T-helper 17 cell (primary cell): Measurements from ENCODE around the gene FCN2. TPM values are rescaled to one million over a fixed set of nuclear protein-coding genes. Genes with fewer than 3 reads are reported as not detected.

ENCODE experiments used
- ATAC-seq: fragments of 150-1000 bp; cut with Tn5 transposase; 2 replicates; pipeline ENCODE4 v1.10.0; 2021; ENCODE audit warnings: mild to moderate bottlenecking, moderate library complexity
- DNase-seq, 3 donors: peaks; one replicate each; pipeline versions ENCODE4 v3.0.0 to v3.0.0-alpha.2; 2020 to 2021
- H3K9me3 ChIP-seq: one replicate; pipeline ENCODE4 v1.7.0; 2013; ENCODE audit warnings: low read length, mild to moderate bottlenecking; ENCODE audit not compliant: control insufficient read depth, poor library complexity, severe bottlenecking
- H3K27ac Mint-ChIP-seq: one replicate; pipeline ENCODE4 v1.8.0; 2022; ENCODE audit warnings: mild to moderate bottlenecking, moderate library complexity, mixed read lengths
- H3K27me3 Mint-ChIP-seq: one replicate; pipeline ENCODE4 v1.8.0; 2022; ENCODE audit warnings: mixed read lengths
- H3K36me3 Mint-ChIP-seq: one replicate; pipeline ENCODE4 v1.8.0; 2022; ENCODE audit warnings: low read depth, mixed read lengths
- H3K4me1 Mint-ChIP-seq: one replicate; pipeline ENCODE4 v1.8.0; 2022; ENCODE audit warnings: mild to moderate bottlenecking, mixed read lengths
- H3K4me3 Mint-ChIP-seq: one replicate; pipeline ENCODE4 v1.8.0; 2022; ENCODE audit warnings: mild to moderate bottlenecking, moderate library complexity, mixed read lengths
- total RNA-seq, 4 donors: library from RNA in 2 of 4; stranded (reverse) in 2 of 4; gene quantifications; one replicate each; pipeline ENCODE4 v1.2.3 and lab custom pipeline; 2022 to 2026

The FCN2 gene
- total RNA-seq, 2 donors from 2014 or later, result not detected

GRCh38 chr9:134917431-134918373 lies 37.1 kb downstream of the FCN2 start, which contains the start of gene FCN1:
Gene FCN1 (minus strand): TSS chr9:134917912. CDS start chr9:134917871, 41 bp downstream.
- no peak within 1 kb of the TSS for H3K27ac Mint-ChIP-seq
- no peaks in the 10 kb centered on the region for H3K4me1 Mint-ChIP-seq
- no peak for DNase-seq
- H3K36me3 Mint-ChIP-seq, result no peaks in the 10 kb centered on the region
- H3K9me3 ChIP-seq, result peaks cover 4% of the 10 kb centered on the region
- peaks cover 23% of the 10 kb centered on the region for H3K27me3 Mint-ChIP-seq
- ATAC-seq, result no peak
- no peak within 1 kb of the TSS for H3K4me3 Mint-ChIP-seq

DNA sequence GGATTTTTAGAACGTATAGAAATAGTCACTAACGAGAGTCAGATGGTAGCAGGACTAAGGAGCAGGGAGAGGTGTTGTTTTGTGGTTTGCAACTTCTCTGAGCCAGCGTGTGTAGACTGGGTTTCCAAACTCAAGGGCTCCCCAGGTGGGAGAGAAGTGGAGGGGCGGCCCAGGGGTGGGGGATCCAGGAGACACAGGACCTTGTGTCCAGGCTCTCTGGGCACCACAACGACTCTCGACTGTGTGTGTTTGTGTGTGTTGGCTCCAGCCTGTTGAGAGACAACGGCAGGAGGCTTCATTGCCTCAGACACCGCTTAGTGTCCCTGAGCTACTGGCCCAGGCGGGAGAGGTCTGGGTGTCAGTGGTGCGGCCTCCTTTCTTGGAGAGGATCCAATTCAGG lies 38.0 kb downstream of the FCN2 start:
- no peak overlapping the region for H3K4me3 Mint-ChIP-seq
- H3K27ac Mint-ChIP-seq, result no peak overlapping the region
- peaks cover 22% of the 10 kb centered on the region for H3K27me3 Mint-ChIP-seq
- H3K36me3 Mint-ChIP-seq, result no peaks in the 10 kb centered on the region
- ATAC-seq, result no peak
- no peak for DNase-seq
- no peaks in the 10 kb centered on the region for H3K4me1 Mint-ChIP-seq
- H3K9me3 ChIP-seq, result peaks cover 4% of the 10 kb centered on the region

GRCh38 chr9:134919303-134919702 lies 38.7 kb downstream of the FCN2 start:
- Mint-ChIP-seq H3K4me1 (no peaks in the 10 kb centered on the region), H3K36me3 (no peaks in the 10 kb centered on the region), H3K27me3 (peaks cover 22% of the 10 kb centered on the region), H3K4me3 (no peak overlapping the region), H3K27ac (no peak overlapping the region)
- DNase-seq (no peak), ATAC-seq (no peak)
- H3K9me3 ChIP-seq, result peaks cover 4% of the 10 kb centered on the region

GRCh38 chr9:134922066-134922931 lies 41.7 kb downstream of the FCN2 start:
- no peak for ATAC-seq
- no peak for DNase-seq

DNA sequence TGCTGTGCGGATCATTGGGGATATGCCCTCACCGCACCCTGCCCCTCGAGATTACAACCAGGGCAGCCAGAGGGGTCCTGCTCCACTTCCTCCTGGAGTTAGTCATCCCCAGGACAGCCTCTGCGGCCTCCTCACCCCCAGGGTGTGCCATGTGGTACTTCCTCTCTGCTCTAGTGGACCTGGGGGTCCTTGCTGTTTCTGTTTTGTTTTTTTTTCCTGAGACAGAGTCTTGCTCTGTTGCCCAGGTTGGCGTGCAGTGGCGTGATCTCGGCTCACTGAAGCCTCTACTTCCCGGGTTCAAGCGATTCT lies 42.3 kb downstream of the FCN2 start:
- DNase-seq, result no peak
- Mint-ChIP-seq H3K36me3 (no peaks in the 10 kb centered on the region), H3K27ac (no peak overlapping the region), H3K4me3 (no peak overlapping the region), H3K27me3 (peaks cover 4% of the 10 kb centered on the region), H3K4me1 (no peaks in the 10 kb centered on the region)
- H3K9me3 ChIP-seq, result peaks cover 4% of the 10 kb centered on the region
- ATAC-seq, result no peak

More at GRCh38 chr9:134922066-134922931, 41.7 kb downstream of the FCN2 start:
- no peaks in the 10 kb centered on the region for H3K36me3 Mint-ChIP-seq
- no peaks in the 10 kb centered on the region for H3K4me1 Mint-ChIP-seq
- no peak overlapping the region for H3K27ac Mint-ChIP-seq
- H3K9me3 ChIP-seq, result peaks cover 4% of the 10 kb centered on the region
- H3K4me3 Mint-ChIP-seq, result no peak overlapping the region
- H3K27me3 Mint-ChIP-seq, result peaks cover 4% of the 10 kb centered on the region

DNA sequence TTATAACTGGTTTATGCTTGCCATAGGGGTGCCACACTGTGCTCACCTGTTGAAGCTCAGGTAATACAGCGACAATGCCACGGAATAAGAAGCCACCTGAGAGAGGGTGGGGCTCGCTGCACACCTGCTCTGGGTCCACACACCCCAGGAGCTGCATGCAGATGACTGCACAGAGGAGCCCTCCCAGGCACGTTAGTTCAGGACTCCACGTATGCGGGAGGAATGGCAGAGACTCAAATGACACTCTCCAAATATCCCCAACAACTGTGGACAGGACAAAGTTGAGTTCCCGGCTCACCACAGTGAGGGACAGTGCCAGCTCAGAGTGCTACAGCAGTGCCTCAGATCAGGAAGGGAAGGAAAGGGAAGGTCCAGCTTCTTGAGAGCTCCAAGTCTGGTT lies 42.9 kb downstream of the FCN2 start:
- Mint-ChIP-seq H3K4me3 (no peak overlapping the region), H3K36me3 (no peaks in the 10 kb centered on the region), H3K27me3 (peaks cover 4% of the 10 kb centered on the region), H3K27ac (no peak overlapping the region), H3K4me1 (no peaks in the 10 kb centered on the region)
- H3K9me3 ChIP-seq, result peaks cover 4% of the 10 kb centered on the region
- no peak for ATAC-seq
- DNase-seq, result no peak

DNA sequence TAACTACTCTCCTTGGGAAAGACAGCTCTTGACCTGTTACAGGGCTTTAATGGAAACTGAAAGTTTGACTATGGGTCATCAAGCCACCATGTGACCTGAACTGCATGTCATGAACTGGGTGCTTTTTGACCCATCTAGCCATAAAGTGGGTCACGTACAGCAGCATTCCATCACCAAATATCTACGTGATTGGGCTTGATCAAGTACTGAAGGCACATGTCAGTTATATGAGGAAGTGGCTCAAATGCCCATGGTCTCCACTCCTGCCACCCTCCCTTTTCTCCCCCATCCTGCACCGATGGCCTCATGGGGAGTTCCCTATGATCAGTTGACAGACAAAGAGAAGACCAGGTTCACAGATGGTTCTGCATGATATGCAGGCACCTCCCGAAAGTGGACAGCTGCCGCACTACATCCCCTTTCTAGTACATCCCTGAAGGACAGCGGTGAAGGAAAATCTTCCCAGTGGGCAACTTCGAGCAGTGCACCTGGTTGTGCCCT lies 44.5 kb downstream of the FCN2 start:
- no peak for DNase-seq
- no peak for ATAC-seq
- no peaks in the 10 kb centered on the region for H3K9me3 ChIP-seq
- Mint-ChIP-seq H3K4me3 (no peak overlapping the region), H3K27ac (no peak overlapping the region), H3K4me1 (no peaks in the 10 kb centered on the region), H3K36me3 (no peaks in the 10 kb centered on the region), H3K27me3 (peaks cover 14% of the 10 kb centered on the region)

DNA sequence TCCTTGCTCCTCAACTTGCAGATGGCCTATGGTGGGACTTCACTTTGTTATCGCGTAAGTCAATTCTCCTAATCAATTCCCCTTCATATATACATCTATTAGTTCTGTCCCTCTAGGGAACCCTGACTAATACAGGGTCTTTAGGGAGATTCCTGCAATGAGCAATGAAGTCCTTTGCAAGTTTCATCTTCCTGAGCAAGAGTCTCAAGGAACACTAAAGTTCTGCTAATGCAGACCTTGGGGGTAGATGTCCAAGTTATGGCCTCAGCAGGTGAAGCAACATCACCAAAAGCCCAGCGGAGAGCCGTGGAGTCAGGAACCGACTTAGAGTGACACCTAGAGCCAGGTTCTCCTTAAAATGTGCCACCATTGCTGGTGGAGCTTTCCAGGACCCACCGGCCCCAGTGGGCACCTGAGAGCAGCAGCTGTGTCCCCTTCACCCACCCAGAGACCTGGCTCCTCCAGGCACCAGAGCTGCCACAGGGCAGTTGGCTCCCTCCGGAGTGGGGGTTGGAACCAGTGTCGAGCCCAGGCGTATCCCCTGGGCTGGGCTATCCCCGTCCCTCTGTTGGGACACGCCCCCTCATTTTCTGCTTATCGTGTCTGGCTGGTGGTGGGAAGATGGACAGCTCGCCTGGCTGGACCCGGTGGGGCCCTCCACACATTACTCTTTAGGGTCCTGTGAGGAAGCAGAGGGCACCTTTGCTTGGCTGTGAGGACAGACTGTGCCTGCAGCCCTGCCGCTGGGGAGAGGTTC lies 48.0 kb downstream of the FCN2 start:
- H3K9me3 ChIP-seq, result no peaks in the 10 kb centered on the region
- peaks cover 2% of the 10 kb centered on the region for H3K36me3 Mint-ChIP-seq
- no peak overlapping the region for H3K4me3 Mint-ChIP-seq
- no peak overlapping the region for H3K27ac Mint-ChIP-seq
- no peaks in the 10 kb centered on the region for H3K4me1 Mint-ChIP-seq
- no peak for DNase-seq
- peaks cover 33% of the 10 kb centered on the region for H3K27me3 Mint-ChIP-seq
- no peak for ATAC-seq

DNA sequence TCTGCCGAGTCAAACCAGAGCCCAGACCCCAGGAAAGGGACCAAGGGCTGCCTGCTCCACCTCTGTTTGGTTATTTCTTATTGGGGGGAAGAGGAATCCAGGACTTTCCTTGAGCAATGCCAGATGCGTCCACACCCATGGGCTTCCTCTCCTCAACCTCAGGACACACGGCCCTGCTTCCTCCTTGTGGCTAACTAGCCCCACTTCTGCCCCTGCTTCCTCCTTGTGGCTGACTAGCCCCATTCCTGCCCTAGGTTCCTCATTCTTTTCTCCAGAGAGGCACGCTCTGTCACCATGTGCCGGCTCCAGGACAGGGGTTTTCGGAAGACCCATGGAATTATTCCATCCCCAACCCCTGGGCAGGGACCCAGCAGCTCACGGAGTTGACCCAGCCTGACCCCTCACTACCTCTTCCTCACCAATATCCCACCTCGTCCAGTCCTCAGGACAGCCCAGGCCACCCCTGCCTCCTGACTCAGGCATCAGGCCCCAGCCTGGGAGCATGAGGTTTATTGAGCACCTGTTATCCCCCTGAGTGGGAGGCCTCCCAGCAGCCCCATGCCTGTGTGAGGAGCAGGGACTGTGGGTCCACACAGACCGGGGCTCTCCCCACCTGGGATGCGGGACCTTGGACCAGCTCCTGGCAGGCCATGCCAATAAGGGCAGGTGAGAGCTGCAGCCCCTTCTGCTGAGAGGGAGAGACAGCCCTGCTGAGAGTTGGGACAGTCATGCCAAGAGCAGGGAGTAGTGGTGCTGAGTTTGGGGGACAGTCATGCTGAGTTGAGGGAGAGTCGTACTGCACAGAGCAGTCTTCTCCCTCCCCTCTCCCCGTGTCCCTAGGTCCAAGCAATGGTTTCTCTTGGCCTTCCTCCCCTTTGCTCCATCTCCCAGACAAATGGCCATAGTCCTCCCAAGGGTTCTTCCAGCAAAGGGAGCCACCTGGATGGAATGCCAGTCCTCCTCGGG lies 48.9 kb downstream of the FCN2 start:
- Mint-ChIP-seq H3K4me3 (peak overlapping the region; percentile 49), H3K27ac (no peak overlapping the region), H3K27me3 (peaks cover 33% of the 10 kb centered on the region), H3K4me1 (no peaks in the 10 kb centered on the region), H3K36me3 (peaks cover 2% of the 10 kb centered on the region)
- ATAC-seq (peak; percentile 32), DNase-seq (no peak)
- no peaks in the 10 kb centered on the region for H3K9me3 ChIP-seq

DNA sequence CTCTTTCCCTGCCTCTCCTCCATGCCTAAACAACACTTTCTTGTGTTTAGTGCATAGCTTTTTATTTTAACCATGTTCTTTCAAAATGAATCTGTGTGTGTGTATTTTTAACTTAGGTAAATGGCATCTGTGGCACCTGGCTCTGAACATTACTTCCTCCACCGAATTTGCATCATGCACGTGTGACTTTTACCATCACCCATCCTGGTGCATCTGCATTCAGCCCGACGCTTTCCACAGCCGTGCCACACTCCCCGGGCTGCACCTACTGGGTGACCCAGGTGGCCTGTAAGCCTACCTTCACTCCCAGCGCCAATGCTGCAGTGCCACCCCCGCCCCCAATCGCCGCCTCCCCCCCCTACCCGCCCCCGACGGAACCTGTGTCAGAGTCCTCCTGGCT lies 49.8 kb downstream of the FCN2 start:
- H3K27me3 Mint-ChIP-seq, result peaks cover 38% of the 10 kb centered on the region
- ATAC-seq (no peak), DNase-seq (no peak)
- H3K4me3 Mint-ChIP-seq, result no peak overlapping the region
- peaks cover 2% of the 10 kb centered on the region for H3K36me3 Mint-ChIP-seq
- H3K9me3 ChIP-seq, result no peaks in the 10 kb centered on the region
- no peak overlapping the region for H3K27ac Mint-ChIP-seq
- no peaks in the 10 kb centered on the region for H3K4me1 Mint-ChIP-seq

GRCh38 chr9:134932171-134932570 lies 51.6 kb downstream of the FCN2 start:
- Mint-ChIP-seq H3K4me1 (no peaks in the 10 kb centered on the region), H3K27ac (no peak overlapping the region), H3K36me3 (peaks cover 2% of the 10 kb centered on the region), H3K4me3 (no peak overlapping the region), H3K27me3 (peaks cover 39% of the 10 kb centered on the region)
- no peaks in the 10 kb centered on the region for H3K9me3 ChIP-seq
- DNase-seq (no peak), ATAC-seq (no peak)

GRCh38 chr9:134932606-134933005 lies 52.0 kb downstream of the FCN2 start:
- ATAC-seq (no peak), DNase-seq (no peak)
- Mint-ChIP-seq H3K36me3 (peaks cover 2% of the 10 kb centered on the region), H3K27me3 (peaks cover 39% of the 10 kb centered on the region), H3K4me3 (no peak overlapping the region), H3K27ac (no peak overlapping the region), H3K4me1 (no peaks in the 10 kb centered on the region)
- no peaks in the 10 kb centered on the region for H3K9me3 ChIP-seq
